ENCODE data around the gene GNG4.

DNA sequence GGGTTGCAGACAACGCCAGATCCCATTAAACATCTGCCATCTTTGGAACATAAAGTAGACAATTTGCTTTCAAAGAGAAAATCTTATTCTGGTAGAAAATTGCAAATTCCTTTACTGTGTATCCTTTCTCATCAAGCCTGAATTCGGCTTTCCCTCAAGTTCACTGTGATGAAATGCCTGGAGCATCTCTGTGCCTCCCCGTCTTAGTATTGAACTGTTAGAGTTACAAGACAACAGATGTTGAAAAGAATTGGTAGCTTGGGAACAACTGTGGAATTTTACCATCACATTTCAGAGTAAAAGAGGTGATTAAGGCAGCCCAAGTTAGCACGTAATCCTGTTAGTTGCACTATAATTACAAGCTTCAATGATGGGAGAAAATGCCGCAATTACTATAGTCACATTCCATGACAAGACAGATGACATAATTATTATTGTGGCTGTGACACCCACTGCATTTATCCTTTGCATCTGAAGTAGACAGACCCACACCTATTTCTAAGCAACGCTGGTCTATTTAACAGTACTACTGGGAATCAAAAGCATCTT is 90.9 kb downstream of the GNG4 start:
- TF ChIP-seq, protein P1, sequence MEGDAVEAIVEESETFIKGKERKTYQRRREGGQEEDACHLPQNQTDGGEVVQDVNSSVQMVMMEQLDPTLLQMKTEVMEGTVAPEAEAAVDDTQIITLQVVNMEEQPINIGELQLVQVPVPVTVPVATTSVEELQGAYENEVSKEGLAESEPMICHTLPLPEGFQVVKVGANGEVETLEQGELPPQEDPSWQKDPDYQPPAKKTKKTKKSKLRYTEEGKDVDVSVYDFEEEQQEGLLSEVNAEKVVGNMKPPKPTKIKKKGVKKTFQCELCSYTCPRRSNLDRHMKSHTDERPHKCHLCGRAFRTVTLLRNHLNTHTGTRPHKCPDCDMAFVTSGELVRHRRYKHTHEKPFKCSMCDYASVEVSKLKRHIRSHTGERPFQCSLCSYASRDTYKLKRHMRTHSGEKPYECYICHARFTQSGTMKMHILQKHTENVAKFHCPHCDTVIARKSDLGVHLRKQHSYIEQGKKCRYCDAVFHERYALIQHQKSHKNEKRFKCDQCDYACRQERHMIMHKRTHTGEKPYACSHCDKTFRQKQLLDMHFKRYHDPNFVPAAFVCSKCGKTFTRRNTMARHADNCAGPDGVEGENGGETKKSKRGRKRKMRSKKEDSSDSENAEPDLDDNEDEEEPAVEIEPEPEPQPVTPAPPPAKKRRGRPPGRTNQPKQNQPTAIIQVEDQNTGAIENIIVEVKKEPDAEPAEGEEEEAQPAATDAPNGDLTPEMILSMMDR (IDR thresholded peaks at IDR 0.05; ENCODE audit: low read depth, low read length), result no peak
- TF ChIP-seq EZH2phosphoT487 (IDR thresholded peaks at IDR 0.05; ENCODE audit: low read depth), result no peak

Measured in OCI-LY3 (cell line).